Ammon's horn (tissue), 1 donor: ENCODE measurements around the gene ITGA5.

ENCODE experiments used
- DNase-seq: peaks from one replicate; pipeline ENCODE4 v3.0.0-alpha.2; 2016; ENCODE audit warnings: low spot score

Gene ITGA5

GRCh38 chr12:54352891-54353874 lies 65.9 kb downstream of the ITGA5 start:
- DNase-seq: peak; percentile 56

- DNase-seq: peak; percentile 86
Measured at GRCh38 chr12:54352022-54352531, 67.0 kb downstream of the ITGA5 start.

DNA sequence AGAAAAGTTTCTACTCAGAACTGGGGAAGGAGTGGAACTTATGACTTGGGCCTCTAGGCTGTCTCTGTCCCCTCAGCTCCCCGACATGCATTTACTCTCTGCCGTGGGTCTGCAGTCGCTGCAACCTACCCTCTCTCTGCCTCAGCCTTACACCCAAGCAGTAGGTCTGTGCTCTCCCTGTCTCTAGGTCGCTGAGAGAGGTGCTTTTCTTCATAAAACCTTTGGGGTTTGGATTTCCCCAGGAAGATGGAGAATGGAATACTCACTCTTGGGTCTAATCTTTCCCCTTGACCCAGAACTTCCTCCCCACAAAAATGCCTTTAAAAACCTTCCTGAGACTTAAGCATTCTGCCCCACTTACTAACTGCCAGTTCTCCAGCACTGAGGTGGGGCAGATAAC lies 67.7 kb downstream of the ITGA5 start:
- no peak for DNase-seq

- no peak for DNase-seq
Measured at GRCh38 chr12:54350743-54351142, 68.3 kb downstream of the ITGA5 start.

DNA sequence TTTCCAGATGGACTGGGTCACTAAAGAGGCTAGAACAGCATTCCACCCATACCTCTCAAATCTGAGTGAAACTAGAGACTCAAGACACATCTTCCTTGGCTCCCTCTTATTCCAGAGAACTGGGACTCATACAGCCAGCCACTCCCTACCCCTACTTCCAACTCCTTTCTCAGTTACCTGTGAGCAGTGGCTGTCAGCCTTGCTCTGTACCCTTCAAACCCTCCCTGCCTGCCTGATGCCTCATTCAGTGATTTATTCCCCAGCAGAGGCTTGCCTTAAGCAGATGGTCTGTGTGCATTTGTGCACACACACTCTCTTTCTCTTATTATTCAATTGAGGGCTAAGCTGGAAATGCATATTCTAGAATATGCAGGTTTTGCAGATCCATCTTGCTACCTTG lies 69.4 kb downstream of the ITGA5 start:
- no peak for DNase-seq

- no peak for DNase-seq
Measured at GRCh38 chr12:54349036-54349435, 70.0 kb downstream of the ITGA5 start.
